ENCODE results near the gene CRISP3. TPM values are rescaled to one million over a fixed set of nuclear protein-coding genes. Genes with fewer than 3 reads are reported as not detected.

CRISP3 gene
- total and polyA plus RNA-seq, 2 of the 4 experiments (the other 2 are of a cell fraction), result not detected

DNA sequence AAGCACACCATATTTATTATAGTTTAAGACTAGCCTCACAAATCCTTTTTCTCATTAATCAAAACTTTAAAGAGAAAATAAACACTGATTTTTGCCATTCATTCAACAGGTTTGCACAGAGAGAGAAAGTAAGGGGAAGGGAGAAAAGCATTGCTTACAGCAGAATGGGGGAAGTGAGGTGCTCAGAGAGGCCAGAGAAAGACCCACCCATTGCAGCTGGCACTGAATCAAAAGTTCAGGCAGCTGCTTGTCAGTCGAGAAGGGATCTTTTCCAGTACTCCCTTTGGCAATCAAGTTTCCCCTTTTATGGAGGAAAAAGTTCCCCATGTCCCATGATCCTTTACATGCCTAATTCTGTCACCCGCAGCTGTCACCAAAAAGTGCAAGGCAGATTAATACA, 22.9 kb downstream of the CRISP3 start:
- no peaks in the 10 kb centered on the region for H4K20me1 ChIP-seq (ENCODE audit: insufficient read depth, low read length)
- in situ Hi-C loops (cut with MboI; ENCODE audit: low sequenced_read_pairs), result no loop called here
- no peak overlapping the region for H3K27ac ChIP-seq (ENCODE audit: insufficient read depth, low read length)
- H4K91ac ChIP-seq (ENCODE audit: insufficient read depth, low read depth, low read length), result no peak overlapping the region
- H3K9me1 ChIP-seq (ENCODE audit: insufficient read depth, low read length), result no peaks in the 10 kb centered on the region
- no peak overlapping the region for H2BK15ac ChIP-seq (ENCODE audit: low read depth, low read length)
- no peak overlapping the region for H4K5ac ChIP-seq (ENCODE audit: low read depth, low read length)
- no peak overlapping the region for H2BK5ac ChIP-seq (ENCODE audit: low read depth, low read length, poor library complexity, severe bottlenecking)
- DNase-seq (no peak), ATAC-seq (ENCODE audit: low read depth) (no peak)
- H2AK9ac ChIP-seq (replicated peaks; ENCODE audit: low read depth, low read length, poor library complexity), result no peak overlapping the region
- ChIA-PET CTCF (interaction anchor here (0.6 kb wide), 1 partner anchor 1659 kb away, joined by 3 read pairs; no protein-coding TSS in a partner anchor), POLR2A (ENCODE audit: unreplicated experiment) (no interaction called here)
- intact Hi-C loops (cut with micrococcal nuclease), result no loop called here
- H3K79me1 ChIP-seq (ENCODE audit: low read depth in 1 of 2, low read length in 2 of 2), result no peaks in the 10 kb centered on the region
- H3K4me3 ChIP-seq (ENCODE audit: insufficient read depth, low read depth, low read length), result no peak overlapping the region
- no peak overlapping the region for H4K8ac ChIP-seq (ENCODE audit: low read depth in 2 of 2, low read length in 2 of 2)
- no TSS peak for BruUV-seq (replicated peaks)
- H3K18ac ChIP-seq (ENCODE audit: low read depth, low read length), result no peak overlapping the region
- H3K4ac ChIP-seq (ENCODE audit: low read depth, low read length), result no peak overlapping the region
- H3K56ac ChIP-seq (ENCODE audit: extremely low read depth, insufficient read depth, low read length), result no peak overlapping the region
- H3K4me2 ChIP-seq (ENCODE audit: low read depth, low read length), result no peak overlapping the region
- dilution Hi-C loops (cut with HindIII; ENCODE audit: low sequenced_read_pairs, unreplicated experiment), result no loop called here
- no peak overlapping the region for H2AFZ ChIP-seq (replicated peaks; ENCODE audit: low read length, poor library complexity)
- H3K27me3 ChIP-seq (ENCODE audit: control insufficient read depth, insufficient read depth, low read length), result no peaks in the 10 kb centered on the region
- no peaks in the 10 kb centered on the region for H3K4me1 ChIP-seq (ENCODE audit: control insufficient read depth, insufficient read depth, low read length)
- H2BK120ac ChIP-seq (ENCODE audit: low read depth, low read length), result no peak overlapping the region
- H2AK5ac ChIP-seq (ENCODE audit: low read depth, low read length), result no peak overlapping the region
- no peak overlapping the region for H3K14ac ChIP-seq (replicated peaks; ENCODE audit: low read depth, low read length)
- TF ChIP-seq MXI1 (IDR thresholded peaks at IDR 0.05; ENCODE audit: borderline replicate concordance, low read depth, low read length) (no peak), RAD21 (IDR thresholded peaks at IDR 0.05; ENCODE audit: low read length) (no peak), BHLHE40 (IDR thresholded peaks at IDR 0.05; ENCODE audit: low read depth, low read length) (no peak), RFX5 (IDR thresholded peaks at IDR 0.05; ENCODE audit: low read depth, low read length) (no peak), FOS (IDR thresholded peaks at IDR 0.05; ENCODE audit: low read depth, low read length) (no peak), POLR2A (IDR thresholded peaks at IDR 0.05; ENCODE audit: low read depth, low read length) (no peak), RCOR1 (IDR thresholded peaks at IDR 0.05; ENCODE audit: insufficient replicate concordance, low read length) (no peak), CEBPB (IDR thresholded peaks at IDR 0.05; ENCODE audit: low read depth, low read length) (no peak), MAZ (IDR thresholded peaks at IDR 0.05; ENCODE audit: borderline replicate concordance, low read depth, low read length) (no peak), NFE2L2 (IDR thresholded peaks at IDR 0.05; ENCODE audit: low read depth, low read length) (no peak), MAFK (IDR thresholded peaks at IDR 0.05; ENCODE audit: low read depth, low read length) (no peak)
- TF ChIP-seq, protein P1, sequence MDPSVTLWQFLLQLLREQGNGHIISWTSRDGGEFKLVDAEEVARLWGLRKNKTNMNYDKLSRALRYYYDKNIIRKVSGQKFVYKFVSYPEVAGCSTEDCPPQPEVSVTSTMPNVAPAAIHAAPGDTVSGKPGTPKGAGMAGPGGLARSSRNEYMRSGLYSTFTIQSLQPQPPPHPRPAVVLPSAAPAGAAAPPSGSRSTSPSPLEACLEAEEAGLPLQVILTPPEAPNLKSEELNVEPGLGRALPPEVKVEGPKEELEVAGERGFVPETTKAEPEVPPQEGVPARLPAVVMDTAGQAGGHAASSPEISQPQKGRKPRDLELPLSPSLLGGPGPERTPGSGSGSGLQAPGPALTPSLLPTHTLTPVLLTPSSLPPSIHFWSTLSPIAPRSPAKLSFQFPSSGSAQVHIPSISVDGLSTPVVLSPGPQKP (IDR thresholded peaks at IDR 0.05; ENCODE audit: borderline replicate concordance, low read depth, low read length), result no peak
- TF ChIP-seq, protein P2, sequence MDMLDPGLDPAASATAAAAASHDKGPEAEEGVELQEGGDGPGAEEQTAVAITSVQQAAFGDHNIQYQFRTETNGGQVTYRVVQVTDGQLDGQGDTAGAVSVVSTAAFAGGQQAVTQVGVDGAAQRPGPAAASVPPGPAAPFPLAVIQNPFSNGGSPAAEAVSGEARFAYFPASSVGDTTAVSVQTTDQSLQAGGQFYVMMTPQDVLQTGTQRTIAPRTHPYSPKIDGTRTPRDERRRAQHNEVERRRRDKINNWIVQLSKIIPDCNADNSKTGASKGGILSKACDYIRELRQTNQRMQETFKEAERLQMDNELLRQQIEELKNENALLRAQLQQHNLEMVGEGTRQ (IDR thresholded peaks at IDR 0.05; ENCODE audit: low read depth, low read length), result no peak
- TF ChIP-seq, protein P3, sequence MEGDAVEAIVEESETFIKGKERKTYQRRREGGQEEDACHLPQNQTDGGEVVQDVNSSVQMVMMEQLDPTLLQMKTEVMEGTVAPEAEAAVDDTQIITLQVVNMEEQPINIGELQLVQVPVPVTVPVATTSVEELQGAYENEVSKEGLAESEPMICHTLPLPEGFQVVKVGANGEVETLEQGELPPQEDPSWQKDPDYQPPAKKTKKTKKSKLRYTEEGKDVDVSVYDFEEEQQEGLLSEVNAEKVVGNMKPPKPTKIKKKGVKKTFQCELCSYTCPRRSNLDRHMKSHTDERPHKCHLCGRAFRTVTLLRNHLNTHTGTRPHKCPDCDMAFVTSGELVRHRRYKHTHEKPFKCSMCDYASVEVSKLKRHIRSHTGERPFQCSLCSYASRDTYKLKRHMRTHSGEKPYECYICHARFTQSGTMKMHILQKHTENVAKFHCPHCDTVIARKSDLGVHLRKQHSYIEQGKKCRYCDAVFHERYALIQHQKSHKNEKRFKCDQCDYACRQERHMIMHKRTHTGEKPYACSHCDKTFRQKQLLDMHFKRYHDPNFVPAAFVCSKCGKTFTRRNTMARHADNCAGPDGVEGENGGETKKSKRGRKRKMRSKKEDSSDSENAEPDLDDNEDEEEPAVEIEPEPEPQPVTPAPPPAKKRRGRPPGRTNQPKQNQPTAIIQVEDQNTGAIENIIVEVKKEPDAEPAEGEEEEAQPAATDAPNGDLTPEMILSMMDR (conservative IDR thresholded peaks at IDR 0.05; ENCODE audit: low read depth, low read length), result no peak
- WGBS, 2 experiments (ENCODE audit: extremely low coverage in 2 of 2, insufficient read length in 1 of 2), result no CpG with 5 or more reads among the region's 2 CpGs
- no peaks in the 10 kb centered on the region for H3K36me3 ChIP-seq (ENCODE audit: control insufficient read depth, insufficient read depth, low read length)
- H3K23ac ChIP-seq (ENCODE audit: low read depth, low read length), result no peak overlapping the region
- H2BK20ac ChIP-seq (ENCODE audit: low read depth, low read length), result no peak overlapping the region
- no peak overlapping the region for H3K9ac ChIP-seq (ENCODE audit: low read depth, low read length)
- H3K9me3 ChIP-seq (ENCODE audit: control insufficient read depth, insufficient read depth, low read length), result no peaks in the 10 kb centered on the region

Data from IMR-90 (cell line).